Measurements from ENCODE around the gene CPAMD8.

GRCh38 chr19:17011485-17011884 is 15.1 kb downstream of the CPAMD8 start:
- TF ChIP-seq POLR2A (IDR thresholded peaks at IDR 0.05) (no peak), CTCF (IDR thresholded peaks at IDR 0.05) (no peak), EP300 (IDR thresholded peaks at IDR 0.05) (no peak)

All from ovary (tissue), 3 donors.